HG02852 (cell line): ENCODE results near the gene SLIT1.

Source experiments
- ATAC-seq: cut with Tn5 transposase; IDR thresholded peaks from one replicate; pipeline ENCODE4 v1.9.1; 2021; ENCODE audit warnings: mild to moderate bottlenecking, moderate library complexity; ENCODE audit not compliant: unreplicated experiment

The SLIT1 gene

GRCh38 chr10:97203220-97203619 is 17.5 kb upstream of the SLIT1 start:
- no peak for ATAC-seq

GRCh38 chr10:97200616-97201015 is 14.9 kb upstream of the SLIT1 start:
- no peak for ATAC-seq

GRCh38 chr10:97199152-97199551 is 13.4 kb upstream of the SLIT1 start:
- no peak for ATAC-seq

GRCh38 chr10:97197030-97197500 is 11.3 kb upstream of the SLIT1 start:
- no peak for ATAC-seq

- ATAC-seq = peak; percentile 75
These were observed 10.7 kb upstream of the SLIT1 start for GRCh38 chr10:97196223-97197029.

- no peak for ATAC-seq
These were observed 10.0 kb upstream of the SLIT1 start for GRCh38 chr10:97195706-97196222.

GRCh38 chr10:97192952-97193435 is 7.2 kb upstream of the SLIT1 start:
- ATAC-seq = no peak

GRCh38 chr10:97190450-97190849 is 4.7 kb upstream of the SLIT1 start:
- no peak for ATAC-seq

- no peak for ATAC-seq
These were observed 2.5 kb upstream of the SLIT1 start for GRCh38 chr10:97188261-97188711.

- no peak for ATAC-seq
These were observed 1.2 kb upstream of the SLIT1 start for GRCh38 chr10:97186911-97187310.

- ATAC-seq = no peak
These were observed 811 bp downstream of the SLIT1 start for GRCh38 chr10:97184971-97185325.

GRCh38 chr10:97183314-97183713 is 2.4 kb downstream of the SLIT1 start:
- no peak for ATAC-seq

GRCh38 chr10:97182288-97182990 is 3.3 kb downstream of the SLIT1 start:
- no peak for ATAC-seq

GRCh38 chr10:97180986-97181385 is 4.8 kb downstream of the SLIT1 start:
- ATAC-seq = no peak

- ATAC-seq = no peak
These were observed 5.4 kb downstream of the SLIT1 start for GRCh38 chr10:97180363-97180755.

GRCh38 chr10:97179731-97180362 is 5.9 kb downstream of the SLIT1 start:
- ATAC-seq = no peak

- ATAC-seq = no peak
These were observed 6.4 kb downstream of the SLIT1 start for GRCh38 chr10:97179311-97179710.

- ATAC-seq = no peak
These were observed 7.7 kb downstream of the SLIT1 start for GRCh38 chr10:97178074-97178473.

- ATAC-seq = no peak
These were observed 9.5 kb downstream of the SLIT1 start for GRCh38 chr10:97176226-97176625.

GRCh38 chr10:97175586-97175985 is 10.2 kb downstream of the SLIT1 start:
- ATAC-seq = no peak

GRCh38 chr10:97174941-97175340 is 10.8 kb downstream of the SLIT1 start:
- ATAC-seq = no peak
